Kidney (tissue), 14 donors: ENCODE data around the gene MAP7. TPM values are rescaled to one million over a fixed set of nuclear protein-coding genes. Genes with fewer than 3 reads are reported as not detected.
"Not testable (repeated sequence)": the region's sequence is repeated elsewhere in the genome, so short reads cannot be mapped to it uniquely, and the experiment has no call there.

Experiments
- DNase-seq, 5 donors: peaks; one replicate each; pipeline ENCODE4 v3.0.0-alpha.2; 2013 to 2020
- FAIRE-seq: peaks from 2 replicates; lab custom pipeline; 2012; peaks lifted over from hg19 to GRCh38; lab: Jason Lieb, UNC
- H3K27ac ChIP-seq, 2 donors: one replicate each; pipeline ENCODE4 v1.7.0; 2013; ENCODE audit warnings: low read depth in 2 of 2, low read length in 2 of 2, inconsistent platforms in 1 of 2
- H3K27me3 ChIP-seq: one replicate; pipeline ENCODE4 v1.7.1; 2013; ENCODE audit warnings: low read length, inconsistent platforms; ENCODE audit not compliant: control insufficient read depth, insufficient read depth
- H3K36me3 ChIP-seq, 3 donors: one replicate each; pipeline versions ENCODE4 v1.7.0 to v1.7.1; 2013; ENCODE audit warnings: low read length in 3 of 3, control low read depth in 1 of 3, inconsistent platforms in 1 of 3; ENCODE audit not compliant: insufficient read depth in 3 of 3, control insufficient read depth in 2 of 3
- H3K4me1 ChIP-seq, 3 donors: one replicate each; pipeline versions ENCODE4 v1.7.0 to v1.7.1; 2013; ENCODE audit warnings: low read length in 3 of 3, inconsistent platforms in 1 of 3, low read depth in 1 of 3; ENCODE audit not compliant: control insufficient read depth in 2 of 3, insufficient read depth in 2 of 3
- H3K4me3 ChIP-seq, 3 donors: one replicate each; pipeline versions ENCODE4 v1.7.0 to v1.8.1; 2013; ENCODE audit warnings: low read length in 3 of 3, control low read depth in 1 of 3, inconsistent platforms in 1 of 3
- H3K9ac ChIP-seq, 3 donors: one replicate each; pipeline versions ENCODE4 v1.7.0 to v1.7.1; 2013; ENCODE audit warnings: low read length in 3 of 3, control low read depth in 1 of 3, inconsistent platforms in 1 of 3
- H3K9me3 ChIP-seq, 3 donors: one replicate each; pipeline versions ENCODE4 v1.7.0 to v1.7.1; 2013; ENCODE audit warnings: low read length in 3 of 3, control low read depth in 1 of 3, inconsistent platforms in 1 of 3; ENCODE audit not compliant: control insufficient read depth in 2 of 3, insufficient read depth in 1 of 3
- intact Hi-C: fragments of 100-400 bp; cut with DNase I; formaldehyde crosslinking; loops from one replicate; pipeline ENCODE4 v1.11.1; 2022
- polyA plus RNA-seq: library from polyadenylated mRNA; stranded (reverse); fragments of 350-450 nt; fragmentation: Illumina TruSeq; extraction: RNeasy Lipid Tissue Mini Kit (QIAGEN cat#74804); gene quantifications from one replicate; pipeline ENCODE4 v1.2.3, GENCODE V29; 2014; ENCODE audit warnings: low read depth, low replicate concordance; ENCODE audit not compliant: insufficient read depth
- total RNA-seq: library from RNA; stranded (reverse); fragmentation: NEBNext Ultra II Directional; extraction: Animal tissue kit (Norgen Biotek cat#: 25700); gene quantifications from one replicate; pipeline ENCODE4 v1.2.1, GENCODE V29; 2021
- TF ChIP-seq, protein P1 (sequence below): IDR thresholded peaks from 3 replicates; pipeline ENCODE4 v1.5.1; 2012; ENCODE audit warnings: mild to moderate bottlenecking, moderate library complexity, borderline replicate concordance; ENCODE audit not compliant: insufficient read depth; ENCODE audit errors: extremely low read depth
- donor health status: control.
- donor health status: control.
- donor health status: control.
- donor health status: control.
- donor health status: control.
- donor health status: DM: yes; HTN: yes; CAD: no.
- donor health status: Normal renal cell carcinoma (clear cell type).

The MAP7 gene
- total and polyA plus RNA-seq, 2 donors from 2014 or later: 16.0 to 40.0 TPM

DNA sequence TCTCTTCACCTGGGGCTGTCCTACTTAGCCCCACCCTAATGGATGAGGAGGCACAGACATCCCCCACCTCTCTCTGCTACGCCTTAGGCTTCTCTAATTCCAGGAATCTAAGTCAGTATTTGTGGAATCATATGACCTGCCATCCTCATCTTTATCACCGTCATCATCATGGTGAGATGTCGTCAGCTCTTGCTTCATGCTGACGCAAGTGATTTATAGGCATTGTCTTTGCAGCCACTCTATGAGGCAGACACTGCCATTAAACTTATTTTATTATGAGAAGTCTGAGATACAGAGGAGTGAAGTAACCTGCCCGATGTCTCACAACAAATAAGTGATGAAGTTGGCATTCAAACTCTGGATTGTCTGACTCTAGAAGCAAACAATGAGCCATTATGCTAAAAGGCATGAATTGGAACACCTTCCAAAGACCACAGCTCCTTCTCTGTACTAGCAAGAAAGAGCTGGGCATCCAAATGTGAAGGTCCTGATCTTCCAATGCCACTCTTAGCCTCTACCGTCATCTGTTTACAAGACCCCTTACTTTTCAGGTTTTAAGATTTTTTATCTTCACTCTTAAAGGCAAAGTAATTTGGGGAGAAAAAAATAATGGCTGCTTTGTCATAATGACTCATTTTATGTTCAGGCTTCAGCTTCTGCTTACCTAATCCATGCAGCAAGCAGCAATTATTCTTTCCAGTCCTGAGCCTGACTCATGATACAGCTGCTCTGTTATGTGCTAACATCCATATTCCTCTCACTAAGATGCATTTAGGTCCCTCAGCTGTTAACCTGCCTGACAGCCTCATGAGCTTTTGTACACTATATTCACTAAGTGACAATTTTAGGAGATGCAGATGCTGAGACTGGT, 146.9 kb downstream of the MAP7 start:
- no peak overlapping the region for H3K9ac ChIP-seq
- H3K4me1 ChIP-seq: no peaks in the 10 kb centered on the region
- DNase-seq (no peak), FAIRE-seq (no peak)
- no peak overlapping the region for H3K4me3 ChIP-seq
- TF ChIP-seq, protein P1, sequence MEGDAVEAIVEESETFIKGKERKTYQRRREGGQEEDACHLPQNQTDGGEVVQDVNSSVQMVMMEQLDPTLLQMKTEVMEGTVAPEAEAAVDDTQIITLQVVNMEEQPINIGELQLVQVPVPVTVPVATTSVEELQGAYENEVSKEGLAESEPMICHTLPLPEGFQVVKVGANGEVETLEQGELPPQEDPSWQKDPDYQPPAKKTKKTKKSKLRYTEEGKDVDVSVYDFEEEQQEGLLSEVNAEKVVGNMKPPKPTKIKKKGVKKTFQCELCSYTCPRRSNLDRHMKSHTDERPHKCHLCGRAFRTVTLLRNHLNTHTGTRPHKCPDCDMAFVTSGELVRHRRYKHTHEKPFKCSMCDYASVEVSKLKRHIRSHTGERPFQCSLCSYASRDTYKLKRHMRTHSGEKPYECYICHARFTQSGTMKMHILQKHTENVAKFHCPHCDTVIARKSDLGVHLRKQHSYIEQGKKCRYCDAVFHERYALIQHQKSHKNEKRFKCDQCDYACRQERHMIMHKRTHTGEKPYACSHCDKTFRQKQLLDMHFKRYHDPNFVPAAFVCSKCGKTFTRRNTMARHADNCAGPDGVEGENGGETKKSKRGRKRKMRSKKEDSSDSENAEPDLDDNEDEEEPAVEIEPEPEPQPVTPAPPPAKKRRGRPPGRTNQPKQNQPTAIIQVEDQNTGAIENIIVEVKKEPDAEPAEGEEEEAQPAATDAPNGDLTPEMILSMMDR: no peak
- H3K9me3 ChIP-seq: no peaks in the 10 kb centered on the region
- no peaks in the 10 kb centered on the region for H3K36me3 ChIP-seq
- no peak overlapping the region for H3K27ac ChIP-seq
- H3K27me3 ChIP-seq: no peaks in the 10 kb centered on the region
- intact Hi-C loops: no loop called here

- H3K4me3 ChIP-seq: no peak overlapping the region
- no peak overlapping the region for H3K27ac ChIP-seq
- TF ChIP-seq, protein P1: no peak
These were observed 148.5 kb downstream of the MAP7 start for GRCh38 chr6:136401749-136402148.

DNA sequence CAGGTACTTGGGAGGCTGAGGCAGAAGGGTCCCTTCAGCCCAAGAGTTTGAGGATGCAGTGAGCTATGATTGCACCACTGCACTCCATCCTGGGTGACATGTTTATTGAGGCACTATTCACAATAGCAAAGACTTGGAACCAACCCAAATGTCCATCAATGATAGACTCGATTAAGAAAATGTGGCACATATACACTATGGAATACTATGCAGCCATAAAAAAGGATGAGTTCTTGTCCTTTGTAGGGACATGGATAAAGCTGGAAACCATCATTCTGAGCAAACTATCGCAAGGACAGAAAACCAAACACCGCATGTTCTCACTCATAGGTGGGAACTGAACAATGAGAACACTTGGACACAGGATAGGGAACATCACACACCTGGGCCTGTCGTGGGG, 149.0 kb downstream of the MAP7 start:
- FAIRE-seq, H3K4me3 ChIP-seq, DNase-seq, H3K27me3 ChIP-seq, H3K27ac ChIP-seq, H3K4me1 ChIP-seq, H3K9me3 ChIP-seq, H3K36me3 ChIP-seq, H3K9ac ChIP-seq, intact Hi-C loops: not testable (repeated sequence)

More at GRCh38 chr6:136401749-136402148, 148.5 kb downstream of the MAP7 start:
- Histone ChIP-seq H3K4me1 (no peaks in the 10 kb centered on the region), H3K36me3 (no peaks in the 10 kb centered on the region), H3K27me3 (no peaks in the 10 kb centered on the region), H3K9me3 (no peaks in the 10 kb centered on the region), H3K9ac (no peak overlapping the region)
- intact Hi-C loops: no loop called here
- no peak for FAIRE-seq
- DNase-seq: no peak

DNA sequence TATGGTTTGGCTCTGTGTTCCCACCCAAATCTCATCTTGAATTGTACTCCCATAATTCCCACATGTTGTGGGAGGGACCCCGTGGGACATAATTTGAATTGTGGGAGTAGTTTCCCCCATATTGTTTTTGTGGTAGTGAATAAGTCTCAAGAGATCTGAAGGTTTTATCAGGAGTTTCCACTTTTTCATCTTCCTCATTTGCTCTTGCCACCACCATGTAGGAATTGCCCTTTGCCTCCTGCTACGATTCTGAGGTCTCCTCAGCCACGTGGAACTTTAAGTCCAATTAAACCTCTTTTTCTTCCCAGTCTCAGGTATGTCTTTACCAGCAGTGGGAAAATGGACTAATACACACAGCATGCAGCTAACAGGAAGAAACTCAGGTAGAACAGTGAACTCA, 151.8 kb downstream of the MAP7 start:
- H3K9ac ChIP-seq: no peak overlapping the region
- FAIRE-seq: no peak

More for the DNA sequence above, 151.8 kb downstream of the MAP7 start:
- TF ChIP-seq, protein P1: no peak
- Histone ChIP-seq H3K27me3 (no peaks in the 10 kb centered on the region), H3K9me3 (no peaks in the 10 kb centered on the region), H3K4me1 (no peaks in the 10 kb centered on the region), H3K27ac (no peak overlapping the region), H3K36me3 (no peaks in the 10 kb centered on the region), H3K4me3 (no peak overlapping the region)
- intact Hi-C loops: no loop called here
- no peak for DNase-seq
